Stimulated activated CD4-positive, alpha-beta T cell treated with anti-CD3 and anti-CD28 coated beads, Interleukin-2, amount 100 ng/mL, for 48 hours (primary cell): Measurements from ENCODE around the gene AMIGO2.

ENCODE experiments used
- DNase-seq, 2 donors: peaks; one replicate each; pipeline ENCODE4 v3.0.0-alpha.2; 2020

Gene AMIGO2

GRCh38 chr12:47032644-47033043, 47.1 kb downstream of the AMIGO2 start:
- DNase-seq = no peak

GRCh38 chr12:47029903-47030302, 49.9 kb downstream of the AMIGO2 start:
- no peak for DNase-seq

- DNase-seq = no peak
Measured at GRCh38 chr12:47028981-47029708, 50.6 kb downstream of the AMIGO2 start.

- no peak for DNase-seq
Measured at GRCh38 chr12:47028186-47028585, 51.6 kb downstream of the AMIGO2 start.
